ENCODE measurements around the gene TRIM51. TPM values are rescaled to one million over a fixed set of nuclear protein-coding genes. Genes with fewer than 3 reads are reported as not detected.

Gene TRIM51
- total RNA-seq, 2 experiments from 2014 or later, result not detected

- no peak for ATAC-seq
- Mint-ChIP-seq H3K36me3 (ENCODE audit: low read depth) (no peaks in the 10 kb centered on the region), H3K27ac (no peak within 1 kb of the TSS), H3K27me3 (no peaks in the 10 kb centered on the region), H3K4me1 (no peaks in the 10 kb centered on the region), H3K4me3 (no peak within 1 kb of the TSS), H3K9me3 (ENCODE audit: low read depth) (peaks cover 10% of the 10 kb centered on the region)
- no peak for DNase-seq
- ChIA-PET POLR2A (no interaction called here), CTCF (no interaction called here)
- intact Hi-C loops (cut with DNase I, micrococcal nuclease), result no loop called here
Measured at GRCh38 chr11:55914482-55914881, 31.4 kb downstream of the TRIM51 start, which contains the start of gene OR5W2. Gene OR5W2, minus strand, starts transcription at chr11:55914582. Its CDS starts 0 bp downstream, at chr11:55914582.

GRCh38 chr11:55920537-55920936 lies 37.4 kb downstream of the TRIM51 start:
- Mint-ChIP-seq H3K4me3 (no peak overlapping the region), H3K4me1 (no peaks in the 10 kb centered on the region), H3K9me3 (ENCODE audit: low read depth) (peaks cover 11% of the 10 kb centered on the region), H3K27ac (no peak overlapping the region), H3K27me3 (no peaks in the 10 kb centered on the region), H3K36me3 (ENCODE audit: low read depth) (no peaks in the 10 kb centered on the region)
- POLR2A ChIA-PET, result no interaction called here
- ATAC-seq, result no peak
- intact Hi-C loops (cut with DNase I, micrococcal nuclease), result no loop called here
- no peak for DNase-seq
- CTCF ChIA-PET, result no interaction called here

- CTCF ChIA-PET, result no interaction called here
- POLR2A ChIA-PET, result no interaction called here
- ATAC-seq (no peak), DNase-seq (no peak)
- peaks cover 3% of the 10 kb centered on the region for H3K9me3 Mint-ChIP-seq (ENCODE audit: low read depth)
- H3K27me3 Mint-ChIP-seq, result no peaks in the 10 kb centered on the region
- intact Hi-C loops (cut with DNase I, micrococcal nuclease), result no loop called here
- no peaks in the 10 kb centered on the region for H3K4me1 Mint-ChIP-seq
- H3K27ac Mint-ChIP-seq, result no peak within 1 kb of the TSS
- H3K4me3 Mint-ChIP-seq, result no peak within 1 kb of the TSS
- H3K36me3 Mint-ChIP-seq (ENCODE audit: low read depth), result no peaks in the 10 kb centered on the region
Measured at GRCh38 chr11:55936300-55936699, 53.2 kb downstream of the TRIM51 start, which contains the start of gene OR5I1. Gene OR5I1, minus strand, starts transcription at chr11:55936400. Its CDS starts 0 bp downstream, at chr11:55936400.

Other genes with a start within 250 kb of the TRIM51 start
- gene OR4P4, start 248.2 kb upstream of the TRIM51 start, total RNA-seq, result not detected
- not detected for gene OR4S2, start 235.0 kb upstream of the TRIM51 start, total RNA-seq
- not detected for gene OR4C6, start 221.1 kb upstream of the TRIM51 start, total RNA-seq
- not detected for gene OR5D13, start 109.9 kb upstream of the TRIM51 start, total RNA-seq
- gene OR5D14, start 87.7 kb upstream of the TRIM51 start, total RNA-seq, result not detected
- gene OR5L1, start 71.9 kb upstream of the TRIM51 start, total RNA-seq, result not detected
- not detected for gene OR5D18, start 63.7 kb upstream of the TRIM51 start, total RNA-seq
- gene OR5L2, start 56.1 kb upstream of the TRIM51 start, total RNA-seq, result not detected
- not detected for gene OR5D16, start 44.5 kb upstream of the TRIM51 start, total RNA-seq
- not detected for gene OR5W2, start 31.3 kb downstream of the TRIM51 start, total RNA-seq
- not detected for gene OR5I1, start 53.1 kb downstream of the TRIM51 start, total RNA-seq
- gene OR10AG1, start 86.6 kb downstream of the TRIM51 start, total RNA-seq, result not detected
- gene OR5F1, start 111.3 kb downstream of the TRIM51 start, total RNA-seq, result not detected
- gene OR5AS1, start 144.4 kb downstream of the TRIM51 start, total RNA-seq, result not detected
- not detected for gene OR8I2, start 210.0 kb downstream of the TRIM51 start, total RNA-seq
- gene OR8H2, start 220.4 kb downstream of the TRIM51 start, total RNA-seq, result not detected
- gene OR8H3, start 239.1 kb downstream of the TRIM51 start, total RNA-seq, result not detected